KMS-11 (cell line): ENCODE data around the gene NCAN.

Experiments
- H2AFZ ChIP-seq: fragments of 200-600 bp; sonication (generic); 2 replicates; pipeline ENCODE4 v1.6.1; 2016; ENCODE audit warnings: antibody characterized with exemption, mixed run types, low read depth
- H3K27ac ChIP-seq: fragments of 200-600 bp; sonication (generic); 2 replicates; pipeline ENCODE4 v1.6.1; 2016; ENCODE audit warnings: mild to moderate bottlenecking, mixed run types
- H3K27me3 ChIP-seq: fragments of 200-600 bp; sonication (generic); 2 replicates; pipeline ENCODE4 v1.6.1; 2017; ENCODE audit warnings: mild to moderate bottlenecking, low read depth, mixed run types, moderate library complexity; ENCODE audit not compliant: insufficient read depth
- H3K36me3 ChIP-seq: fragments of 200-600 bp; sonication (generic); 2 replicates; pipeline ENCODE4 v1.6.1; 2017; ENCODE audit warnings: mild to moderate bottlenecking, mixed run types; ENCODE audit not compliant: insufficient read depth
- H3K4me1 ChIP-seq: fragments of 200-600 bp; sonication (generic); 2 replicates; pipeline ENCODE4 v1.6.1; 2016; ENCODE audit warnings: mild to moderate bottlenecking, low read depth, mixed run types; ENCODE audit not compliant: poor library complexity, severe bottlenecking
- H3K4me2 ChIP-seq: fragments of 200-600 bp; sonication (generic); 2 replicates; pipeline ENCODE4 v1.7.0; 2016; ENCODE audit warnings: mild to moderate bottlenecking, mixed run types
- H3K4me3 ChIP-seq: fragments of 200-600 bp; sonication (generic); IDR thresholded peaks from 2 replicates; pipeline ENCODE4 v1.6.1; 2017; ENCODE audit warnings: low read depth, low read length, mixed read lengths; ENCODE audit not compliant: insufficient read depth
- H3K79me2 ChIP-seq: fragments of 200-600 bp; sonication (generic); 2 replicates; pipeline ENCODE4 v1.6.1; 2016; ENCODE audit warnings: low read depth, mixed run types; ENCODE audit not compliant: insufficient read depth
- H3K9ac ChIP-seq: fragments of 200-600 bp; sonication (generic); 2 replicates; pipeline ENCODE4 v1.6.1; 2016; ENCODE audit warnings: mild to moderate bottlenecking, mixed run types
- H4K20me1 ChIP-seq: fragments of 200-600 bp; sonication (generic); 2 replicates; pipeline ENCODE4 v1.6.1; 2016; ENCODE audit warnings: mild to moderate bottlenecking, mixed run types; ENCODE audit not compliant: insufficient read depth
- TF ChIP-seq, protein P1 (sequence below): fragments of 200-600 bp; sonication (generic); conservative IDR thresholded peaks from 2 replicates; pipeline ENCODE4 v1.6.1; 2017; ENCODE audit warnings: low read depth, mild to moderate bottlenecking, antibody characterized with exemption, low read length, moderate library complexity, mixed read lengths

Gene NCAN

DNA sequence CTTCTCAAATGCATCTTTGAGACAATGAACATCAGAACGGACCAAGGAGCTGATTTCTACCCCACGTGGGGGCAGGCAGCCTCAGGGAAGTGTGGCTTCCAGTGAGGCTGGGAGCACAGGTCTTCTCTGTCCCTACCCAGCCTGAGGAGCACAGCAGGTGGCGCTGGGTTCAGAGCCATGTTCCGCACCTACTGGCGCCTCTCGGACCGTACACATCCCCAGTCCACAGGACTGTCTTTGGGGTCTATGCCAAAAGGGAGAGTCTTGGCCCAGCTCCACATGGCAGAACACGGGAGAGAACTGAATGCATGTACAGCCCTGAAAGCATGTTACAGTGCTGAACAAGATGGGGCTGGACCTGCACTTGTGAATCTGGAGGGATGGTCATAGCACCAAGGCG is 86.0 kb downstream of the NCAN start:
- Histone ChIP-seq H2AFZ (no peak overlapping the region), H3K4me1 (no peaks in the 10 kb centered on the region), H3K27me3 (no peaks in the 10 kb centered on the region), H3K79me2 (no peaks in the 10 kb centered on the region), H3K36me3 (no peaks in the 10 kb centered on the region; the same call in 1 of the 2 replicates), H3K27ac (no peak overlapping the region), H4K20me1 (no peaks in the 10 kb centered on the region), H3K4me3 (no peak overlapping the region), H3K4me2 (no peak overlapping the region), H3K9ac (no peak overlapping the region)
- TF ChIP-seq, protein P1, sequence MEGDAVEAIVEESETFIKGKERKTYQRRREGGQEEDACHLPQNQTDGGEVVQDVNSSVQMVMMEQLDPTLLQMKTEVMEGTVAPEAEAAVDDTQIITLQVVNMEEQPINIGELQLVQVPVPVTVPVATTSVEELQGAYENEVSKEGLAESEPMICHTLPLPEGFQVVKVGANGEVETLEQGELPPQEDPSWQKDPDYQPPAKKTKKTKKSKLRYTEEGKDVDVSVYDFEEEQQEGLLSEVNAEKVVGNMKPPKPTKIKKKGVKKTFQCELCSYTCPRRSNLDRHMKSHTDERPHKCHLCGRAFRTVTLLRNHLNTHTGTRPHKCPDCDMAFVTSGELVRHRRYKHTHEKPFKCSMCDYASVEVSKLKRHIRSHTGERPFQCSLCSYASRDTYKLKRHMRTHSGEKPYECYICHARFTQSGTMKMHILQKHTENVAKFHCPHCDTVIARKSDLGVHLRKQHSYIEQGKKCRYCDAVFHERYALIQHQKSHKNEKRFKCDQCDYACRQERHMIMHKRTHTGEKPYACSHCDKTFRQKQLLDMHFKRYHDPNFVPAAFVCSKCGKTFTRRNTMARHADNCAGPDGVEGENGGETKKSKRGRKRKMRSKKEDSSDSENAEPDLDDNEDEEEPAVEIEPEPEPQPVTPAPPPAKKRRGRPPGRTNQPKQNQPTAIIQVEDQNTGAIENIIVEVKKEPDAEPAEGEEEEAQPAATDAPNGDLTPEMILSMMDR: no peak

DNA sequence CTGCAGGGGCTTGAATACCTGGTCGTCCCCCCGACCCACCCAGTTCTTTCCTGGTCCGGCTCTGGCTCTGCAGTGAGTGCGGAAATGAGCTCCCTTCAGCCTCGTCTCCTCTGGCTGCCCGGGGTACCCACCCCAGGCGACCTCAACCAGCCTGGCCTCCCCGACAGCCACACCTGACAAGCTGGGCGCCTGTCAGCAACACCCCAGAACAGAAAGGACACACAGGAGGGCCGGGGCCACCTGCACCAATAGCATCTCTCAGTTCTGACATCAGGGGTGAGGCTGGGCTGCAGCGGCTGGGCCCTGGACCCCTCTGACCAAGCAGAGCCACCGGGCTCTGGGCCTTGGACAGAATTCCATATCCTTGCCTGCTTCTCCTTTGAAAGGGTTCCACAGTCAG is 88.9 kb downstream of the NCAN start:
- no peak overlapping the region for H3K4me3 ChIP-seq
- H3K4me2 ChIP-seq: no peak overlapping the region
- TF ChIP-seq, protein P1: no peak
- H3K4me1 ChIP-seq: no peaks in the 10 kb centered on the region
- H2AFZ ChIP-seq: no peak overlapping the region
- no peaks in the 10 kb centered on the region for H3K79me2 ChIP-seq
- no peak overlapping the region for H3K9ac ChIP-seq
- no peaks in the 10 kb centered on the region for H3K27me3 ChIP-seq
- H3K36me3 ChIP-seq: no peaks in the 10 kb centered on the region; the same call in 1 of the 2 replicates
- H4K20me1 ChIP-seq: no peaks in the 10 kb centered on the region
- no peak overlapping the region for H3K27ac ChIP-seq
